GM18519 (cell line): ENCODE measurements around the gene USE1.

Source experiments
- ATAC-seq: cut with Tn5 transposase; IDR thresholded peaks from one replicate; pipeline ENCODE4 v1.9.1; 2021; ENCODE audit warnings: mild to moderate bottlenecking, moderate library complexity; ENCODE audit not compliant: unreplicated experiment, low FRiP score

USE1 gene

GRCh38 chr19:17202713-17203112 lies 12.4 kb upstream of the USE1 start:
- no peak for ATAC-seq

- ATAC-seq: no peak
Measured at GRCh38 chr19:17205237-17206140, 9.7 kb upstream of the USE1 start.

- ATAC-seq: no peak
Measured at GRCh38 chr19:17206736-17207581, 8.2 kb upstream of the USE1 start.

- ATAC-seq: no peak
Measured at GRCh38 chr19:17209126-17210036, 5.8 kb upstream of the USE1 start.

DNA sequence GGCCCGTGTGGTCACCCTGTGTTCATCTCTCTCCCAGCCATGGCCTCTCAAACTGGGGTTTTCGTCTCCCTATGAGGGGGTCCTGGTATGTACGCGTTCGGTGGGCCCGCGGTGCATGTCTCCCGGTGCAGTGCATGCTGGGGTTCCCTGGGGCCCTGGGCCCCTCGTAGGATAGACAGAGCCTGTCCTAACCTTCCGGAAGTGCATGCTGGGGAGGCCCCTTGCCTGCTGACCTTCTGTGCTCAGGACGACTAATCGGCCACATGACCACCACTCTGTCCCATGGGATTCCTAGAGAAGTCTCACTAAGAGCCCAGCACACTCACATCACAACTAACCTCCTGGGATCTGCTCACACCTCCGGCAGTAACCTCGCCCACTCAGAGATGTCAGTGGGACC lies 4.9 kb upstream of the USE1 start:
- no peak for ATAC-seq

DNA sequence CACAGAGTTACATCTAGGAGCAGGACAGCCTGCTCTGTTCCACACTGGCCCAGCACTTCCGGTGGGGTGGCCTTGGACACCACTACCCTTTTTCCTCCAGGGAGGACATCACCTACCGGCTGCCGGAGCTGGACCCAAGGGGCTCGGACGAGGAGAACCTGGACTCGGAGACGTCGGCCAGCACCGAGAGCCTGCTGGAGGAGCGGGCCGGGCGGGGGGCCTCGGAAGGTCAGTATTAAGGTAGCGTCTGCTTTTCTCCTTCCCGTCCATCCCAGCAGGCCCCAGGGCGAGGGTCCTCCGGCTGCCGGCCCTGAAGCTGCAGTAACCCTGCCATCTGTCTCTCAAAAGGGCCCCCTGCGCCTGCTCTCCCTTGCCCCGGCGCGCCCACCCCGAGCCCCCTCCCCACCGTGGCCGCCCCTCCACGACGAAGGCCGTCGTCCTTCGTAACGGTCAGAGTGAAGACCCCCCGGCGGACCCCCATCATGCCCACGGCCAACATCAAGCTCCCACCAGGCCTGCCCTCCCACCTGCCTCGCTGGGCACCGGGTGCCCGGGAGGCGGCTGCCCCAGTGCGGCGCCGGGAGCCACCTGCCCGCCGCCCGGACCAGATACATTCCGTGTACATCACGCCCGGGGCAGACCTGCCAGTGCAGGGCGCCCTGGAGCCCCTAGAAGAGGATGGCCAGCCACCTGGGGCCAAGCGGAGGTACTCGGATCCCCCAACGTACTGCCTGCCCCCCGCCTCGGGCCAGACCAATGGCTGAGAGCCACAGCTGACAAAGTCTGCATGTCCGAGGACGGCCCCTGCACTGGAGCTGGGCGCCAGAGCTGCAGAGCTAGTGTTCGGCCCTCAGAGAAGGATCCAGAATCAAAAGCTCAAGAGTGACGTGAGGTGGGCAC lies 3.4 kb upstream of the USE1 start:
- ATAC-seq: no peak

DNA sequence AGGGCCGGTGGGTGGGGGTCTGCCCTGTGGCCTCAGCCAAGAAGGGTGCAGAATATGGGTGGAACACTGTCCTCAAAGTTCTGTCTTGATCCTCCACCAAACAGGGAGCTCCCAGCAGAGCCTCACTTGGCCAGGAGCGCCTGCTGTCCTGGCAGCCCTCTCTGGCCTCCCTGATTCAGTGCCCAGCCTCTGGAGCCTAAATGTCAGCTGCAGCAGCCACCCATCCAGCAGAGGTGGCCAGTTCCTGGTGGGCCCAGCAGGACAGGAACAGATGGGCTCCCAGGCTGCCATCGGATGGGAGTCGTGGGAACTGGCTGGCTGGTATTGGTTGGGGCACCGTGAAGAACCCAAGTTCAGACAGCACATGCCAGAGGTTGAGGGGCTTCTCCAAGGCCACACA lies 1.8 kb upstream of the USE1 start:
- no peak for ATAC-seq

- no peak for ATAC-seq
Measured at GRCh38 chr19:17214508-17215126, 540 bp upstream of the USE1 start.

DNA sequence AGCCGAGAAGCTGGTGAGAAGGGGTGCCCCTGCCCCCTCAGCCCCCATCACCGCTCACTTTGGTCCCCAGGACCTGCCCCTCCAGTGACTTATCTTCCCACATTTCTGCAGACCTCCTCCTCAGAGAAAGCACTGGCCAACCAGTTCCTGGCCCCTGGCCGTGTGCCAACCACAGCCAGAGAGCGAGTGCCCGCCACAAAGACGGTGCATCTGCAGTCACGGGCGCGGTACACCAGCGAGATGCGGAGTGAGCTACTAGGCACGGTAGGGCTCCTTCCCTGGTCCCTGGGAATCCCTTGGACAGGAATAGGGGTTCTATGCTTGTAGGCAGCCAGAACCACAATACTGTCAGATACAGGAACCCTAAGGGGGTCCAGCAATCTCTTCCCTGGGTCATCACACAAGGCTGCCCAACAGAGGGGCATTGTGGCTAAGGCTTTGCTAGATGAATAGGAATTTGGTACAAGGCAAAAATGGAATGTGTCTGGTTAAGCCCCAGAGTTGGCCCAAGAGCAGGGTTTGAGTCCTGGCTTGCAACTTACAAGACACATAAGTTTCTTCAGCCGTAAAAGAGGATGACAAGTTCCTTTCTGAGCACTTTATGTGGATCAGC lies 1.0 kb downstream of the USE1 start:
- no peak for ATAC-seq

GRCh38 chr19:17219286-17219685 lies 4.1 kb downstream of the USE1 start:
- no peak for ATAC-seq

- no peak for ATAC-seq
Measured at GRCh38 chr19:17220207-17220758, 5.1 kb downstream of the USE1 start.

- ATAC-seq: no peak
Measured at GRCh38 chr19:17225053-17225452, 9.9 kb downstream of the USE1 start.

GRCh38 chr19:17226002-17226933 lies 11.1 kb downstream of the USE1 start, which contains the start of gene OCEL1:
Gene OCEL1, plus strand, starts transcription at chr19:17226226. Its CDS starts 22 bp downstream, at chr19:17226248.
- peak; percentile 74 for ATAC-seq

- ATAC-seq: no peak
Measured at GRCh38 chr19:17227798-17228367, 12.7 kb downstream of the USE1 start.

GRCh38 chr19:17229890-17230289 lies 14.7 kb downstream of the USE1 start:
- ATAC-seq: no peak

DNA sequence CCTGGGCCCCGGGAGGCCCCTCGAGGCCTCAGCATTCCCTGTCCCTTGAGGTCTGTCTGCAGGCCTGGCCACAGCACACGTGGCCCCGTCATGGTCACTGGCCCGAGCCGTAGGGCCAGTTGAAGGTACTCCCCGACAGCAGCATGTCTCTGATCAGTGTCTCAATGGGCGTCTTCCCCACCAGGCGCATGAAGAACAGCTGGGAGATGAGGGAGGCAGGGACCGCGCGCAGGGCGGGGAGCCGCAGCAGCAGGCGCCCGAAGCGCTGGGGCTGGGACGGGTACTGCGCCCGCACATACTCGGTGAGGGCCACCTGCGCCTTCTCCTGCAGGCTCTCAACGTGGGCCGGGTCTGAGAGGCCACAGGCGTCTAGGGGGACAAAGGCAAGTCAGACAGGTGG lies 17.1 kb downstream of the USE1 start:
- no peak for ATAC-seq

DNA sequence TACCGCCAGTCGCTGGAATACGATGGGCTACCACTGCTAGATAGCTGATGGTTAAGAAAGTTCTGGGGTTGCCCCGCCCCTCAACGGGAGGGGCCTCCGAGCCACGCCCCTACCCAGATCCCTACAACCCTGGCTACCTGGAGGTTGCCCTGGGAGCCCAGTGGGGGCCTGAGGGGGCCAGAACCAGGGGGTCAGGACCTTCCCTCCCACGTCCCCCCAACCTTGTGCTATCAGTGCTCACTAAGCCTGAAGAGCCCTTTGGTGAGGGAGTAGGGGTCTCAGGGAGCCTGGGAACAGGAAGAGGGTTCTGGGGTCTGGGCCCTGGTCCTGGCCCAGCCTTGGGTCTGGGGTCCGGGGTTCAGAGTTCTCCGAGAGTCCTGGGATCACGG lies 19.7 kb downstream of the USE1 start:
- ATAC-seq: no peak
